Breast epithelium (tissue), 4 donors: ENCODE data around the gene ACSS1. TPM values are rescaled to one million over a fixed set of nuclear protein-coding genes. Genes with fewer than 3 reads are reported as not detected.

Experiments
- DNase-seq, 2 donors: peaks; one replicate each; pipeline ENCODE4 v3.0.0-alpha.2; 2019; ENCODE audit warnings: low spot score in 2 of 2
- H3K27ac ChIP-seq, 2 donors: fragments of 200-600 bp; sonication (generic) in 1 of 2; one replicate each; pipeline ENCODE4 v1.5.1; 2016 to 2019; ENCODE audit warnings: mild to moderate bottlenecking in 1 of 2
- H3K27me3 ChIP-seq, 2 donors: fragments of 200-600 bp; sonication (generic) in 1 of 2; one replicate each; pipeline versions ENCODE4 v1.5.1 to v1.6.0; 2017 to 2019; ENCODE audit warnings: control low read depth in 1 of 2, mild to moderate bottlenecking in 1 of 2
- H3K36me3 ChIP-seq: fragments of 200-600 bp; one replicate; pipeline ENCODE4 v1.5.1; 2019
- H3K4me1 ChIP-seq, 2 donors: fragments of 200-600 bp; sonication (generic); one replicate each; pipeline ENCODE4 v1.5.1; 2016 to 2019; ENCODE audit warnings: control low read depth in 1 of 2
- H3K4me3 ChIP-seq, 3 donors: fragments of 200-600 bp; sonication (generic); 1 replicate in 2 of 3; 2 replicates in 1 of 3; pipeline ENCODE4 v1.5.1; 2016 to 2019; ENCODE audit warnings: mild to moderate bottlenecking in 3 of 3, moderate library complexity in 2 of 3
- H3K9me3 ChIP-seq, 2 donors: fragments of 200-600 bp; sonication (generic) in 1 of 2; one replicate each; pipeline ENCODE4 v1.5.1; 2016 to 2019; ENCODE audit warnings: control low read depth in 1 of 2
- CTCF ChIP-seq, 3 donors: fragments of 450-650 bp; IDR thresholded peaks; one replicate each; pipeline ENCODE4 v1.5.1; 2016 to 2017; ENCODE audit warnings: antibody characterized with exemption in 3 of 3, mild to moderate bottlenecking in 3 of 3, moderate library complexity in 3 of 3
- POLR2A ChIP-seq: fragments of 450-650 bp; IDR thresholded peaks from one replicate; pipeline ENCODE4 v1.6.1; 2016; ENCODE audit warnings: antibody characterized with exemption, mild to moderate bottlenecking, moderate library complexity
- POLR2AphosphoS5 ChIP-seq, 3 donors: sonication (generic); formaldehyde crosslinking; IDR thresholded peaks; one replicate each; pipeline ENCODE4 v1.6.1; 2017; ENCODE audit warnings: antibody characterized with exemption in 3 of 3
- intact Hi-C: fragments of 100-400 bp; cut with DNase I; formaldehyde crosslinking; loops from one replicate; pipeline ENCODE4 v1.15.1; 2023; ENCODE audit warnings: low total_unique reads
- total RNA-seq, 3 donors: library from RNA; depleted of rRNA; stranded (reverse); fragments of >200 nt; gene quantifications; one replicate each; pipeline ENCODE4 v1.1.0, GENCODE V29; 2016

Gene ACSS1
- total RNA-seq, 3 donors from 2014 or later: 17.6 to 38.2 (median 37.4) TPM

GRCh38 chr20:24984961-24985640, 72.8 kb downstream of the ACSS1 start:
- intact Hi-C loops: no loop called here
- no peak for DNase-seq
- H3K27ac ChIP-seq: no peak overlapping the region
- H3K4me1 ChIP-seq: no peaks in the 10 kb centered on the region
- TF ChIP-seq CTCF (IDR thresholded peaks at IDR 0.05) (no peak), POLR2AphosphoS5 (IDR thresholded peaks at IDR 0.05) (no peak), POLR2A (no peak)
- no peaks in the 10 kb centered on the region for H3K9me3 ChIP-seq
- no peaks in the 10 kb centered on the region for H3K27me3 ChIP-seq
- no peaks in the 10 kb centered on the region for H3K36me3 ChIP-seq
- no peak overlapping the region for H3K4me3 ChIP-seq

- Histone ChIP-seq H3K36me3 (no peaks in the 10 kb centered on the region), H3K27ac (no peak overlapping the region), H3K4me1 (no peaks in the 10 kb centered on the region), H3K27me3 (no peaks in the 10 kb centered on the region), H3K9me3 (no peaks in the 10 kb centered on the region), H3K4me3 (no peak overlapping the region)
- intact Hi-C loops: no loop called here
- DNase-seq: no peak
- TF ChIP-seq POLR2A (no peak), CTCF (IDR thresholded peaks at IDR 0.05) (no peak), POLR2AphosphoS5 (IDR thresholded peaks at IDR 0.05) (no peak)
These were observed 74.0 kb downstream of the ACSS1 start for GRCh38 chr20:24983896-24984295.

GRCh38 chr20:24981790-24982189, 76.1 kb downstream of the ACSS1 start:
- no peak for TF ChIP-seq CTCF (IDR thresholded peaks at IDR 0.05)
- no peak for TF ChIP-seq POLR2AphosphoS5 (IDR thresholded peaks at IDR 0.05)
- TF ChIP-seq POLR2A: no peak
- H3K27me3 ChIP-seq: no peaks in the 10 kb centered on the region
- H3K9me3 ChIP-seq: peaks cover 0 to under 1% of the 10 kb centered on the region in 2 donors
- H3K36me3 ChIP-seq: no peaks in the 10 kb centered on the region
- no peak overlapping the region for H3K27ac ChIP-seq
- no peak for DNase-seq
- H3K4me1 ChIP-seq: no peaks in the 10 kb centered on the region
- intact Hi-C loops: loop anchor here (1.0 kb wide), 1 partner anchor 22 kb away; no protein-coding TSS in a partner anchor
- H3K4me3 ChIP-seq: no peak overlapping the region

- Histone ChIP-seq H3K4me1 (no peaks in the 10 kb centered on the region), H3K36me3 (no peaks in the 10 kb centered on the region)
These were observed 76.7 kb downstream of the ACSS1 start for GRCh38 chr20:24981282-24981681.

More at GRCh38 chr20:24981282-24981681, 76.7 kb downstream of the ACSS1 start:
- intact Hi-C loops: loop anchor here (1.0 kb wide), 1 partner anchor 22 kb away; no protein-coding TSS in a partner anchor
- Histone ChIP-seq H3K9me3 (peaks cover 0 to 6% of the 10 kb centered on the region in 2 donors), H3K4me3 (no peak overlapping the region), H3K27ac (no peak overlapping the region), H3K27me3 (no peaks in the 10 kb centered on the region)
- no peak for DNase-seq
- TF ChIP-seq POLR2AphosphoS5 (IDR thresholded peaks at IDR 0.05): no peak
- no peak for TF ChIP-seq CTCF (IDR thresholded peaks at IDR 0.05)
- TF ChIP-seq POLR2A: no peak
